ENCODE results near the gene RHPN2. TPM values are rescaled to one million over a fixed set of nuclear protein-coding genes. Genes with fewer than 3 reads are reported as not detected.

RHPN2 gene
- total and polyA plus RNA-seq, 2 of the 13 experiments (the other 11 are each of a cell fraction or from before 2014, with no cell fraction given), result 20.3 to 48.0 TPM

DNA sequence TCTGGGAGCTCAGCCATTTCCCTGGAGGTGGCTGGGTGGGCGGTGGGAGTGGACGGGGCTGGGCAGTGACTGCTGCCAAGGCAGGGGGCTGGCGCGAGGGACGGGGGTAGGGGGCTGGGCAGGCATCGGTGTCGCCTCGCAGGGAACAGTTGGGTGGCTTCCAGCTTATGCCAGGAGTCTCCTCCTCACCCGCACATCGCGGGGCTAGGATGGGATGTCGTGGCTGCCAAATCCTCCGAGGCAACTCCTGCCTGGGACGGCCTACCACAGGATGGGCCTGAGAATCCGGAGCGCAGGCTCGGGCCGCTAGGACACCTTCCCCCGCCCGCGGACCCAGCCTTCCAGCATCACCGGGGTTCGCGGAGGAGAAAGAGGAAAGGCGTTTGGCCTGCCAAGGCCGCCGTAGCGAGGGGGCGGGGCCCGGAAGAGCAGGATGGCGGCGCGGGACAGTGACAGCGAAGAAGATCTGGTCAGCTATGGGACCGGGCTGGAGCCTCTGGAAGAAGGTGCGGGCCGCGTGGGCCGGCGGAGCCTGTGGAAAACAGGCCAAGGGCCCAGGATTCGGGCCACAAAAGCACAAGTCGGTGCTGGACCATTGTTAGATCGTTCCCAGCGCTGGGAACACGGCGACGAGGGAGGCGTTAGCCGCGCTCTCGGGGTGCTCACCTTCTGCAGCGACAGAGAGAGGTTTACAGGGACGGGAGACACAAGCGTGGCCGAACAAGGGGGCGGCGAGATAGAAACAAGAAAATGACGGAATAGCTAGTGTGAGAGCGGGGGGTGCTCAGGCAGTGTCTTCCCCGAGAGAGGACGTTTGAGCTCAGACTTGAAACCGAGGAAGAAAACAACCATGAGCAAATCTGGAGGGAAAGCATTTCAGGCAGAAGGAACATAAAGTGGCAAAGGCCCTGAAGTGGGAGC lies 16.3 kb upstream of the RHPN2 start, which contains the start of gene GPATCH1 (continued):
- TF ChIP-seq, protein P1, sequence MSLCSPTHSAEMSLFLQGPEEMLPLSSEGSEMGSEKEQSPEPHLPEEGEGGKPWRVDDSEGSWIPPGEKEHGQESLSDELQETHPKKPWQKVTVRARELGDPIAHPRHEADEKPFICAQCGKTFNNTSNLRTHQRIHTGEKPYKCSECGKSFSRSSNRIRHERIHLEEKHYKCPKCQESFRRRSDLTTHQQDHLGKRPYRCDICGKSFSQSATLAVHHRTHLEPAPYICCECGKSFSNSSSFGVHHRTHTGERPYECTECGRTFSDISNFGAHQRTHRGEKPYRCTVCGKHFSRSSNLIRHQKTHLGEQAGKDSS (CRISPR knock-in tag; IDR thresholded peaks at IDR 0.05; ENCODE audit: borderline replicate concordance, low read depth), result peak; percentile 78; the same call in 1 of the 2 replicates
- TF ChIP-seq NR2F1 (CRISPR knock-in tag; IDR thresholded peaks at IDR 0.05) (no peak), ZBTB20 (CRISPR knock-in tag; IDR thresholded peaks at IDR 0.05; ENCODE audit: borderline replicate concordance, low read depth) (peak; percentile 41; the same call in 1 of the 2 replicates), MED8 (CRISPR knock-in tag; IDR thresholded peaks at IDR 0.05; ENCODE audit: insufficient replicate concordance) (peak; percentile 61), ZNF44 (CRISPR knock-in tag; IDR thresholded peaks at IDR 0.05) (0 out of 2 replicates have a peak, but pooled peaks have one; percentile 56), ZNF263 (CRISPR knock-in tag; IDR thresholded peaks at IDR 0.05) (peak; percentile 62; the same call in 1 of the 2 replicates), ZFYVE20 (CRISPR knock-in tag; IDR thresholded peaks at IDR 0.05; ENCODE audit: borderline replicate concordance, low read depth) (no peak), SAP130 (CRISPR knock-in tag; IDR thresholded peaks at IDR 0.05; ENCODE audit: low read depth) (peak; percentile 97), THRA (CRISPR knock-in tag; IDR thresholded peaks at IDR 0.05; ENCODE audit: borderline replicate concordance) (peak; percentile 67), ZNF546 (CRISPR knock-in tag; conservative IDR thresholded peaks at IDR 0.05) (0 out of 2 replicates have a peak, but pooled peaks have one; percentile 52), PCBP1 (IDR thresholded peaks at IDR 0.05; ENCODE audit: borderline replicate concordance, low read depth, low read length) (peak; percentile 90; the same call in 1 of the 2 replicates), ZNF276 (CRISPR knock-in tag; IDR thresholded peaks at IDR 0.05; ENCODE audit: low read depth) (peak; percentile 44; the same call in 1 of the 2 replicates), NAIF1 (CRISPR knock-in tag; IDR thresholded peaks at IDR 0.05; ENCODE audit: borderline replicate concordance) (peak; percentile 65; the same call in 1 of the 2 replicates), SIN3A (IDR thresholded peaks at IDR 0.05; ENCODE audit: borderline replicate concordance, low read depth, low read length) (peak; percentile 88; the same call in 1 of the 2 replicates), ZNF451 (CRISPR knock-in tag; IDR thresholded peaks at IDR 0.05) (peak; percentile 66; the same call in 1 of the 2 replicates), MEIS2 (CRISPR knock-in tag; IDR thresholded peaks at IDR 0.05) (peak; percentile 72), NFATC3 (CRISPR knock-in tag; IDR thresholded peaks at IDR 0.05) (peak; percentile 83; the same call in 1 of the 2 replicates), EHMT2 (IDR thresholded peaks at IDR 0.05; ENCODE audit: borderline replicate concordance, low read depth, low read length) (no peak), HNF4A (CRISPR knock-in tag; IDR thresholded peaks at IDR 0.05) (peak; percentile 48), TAF1 (CRISPR knock-in tag; IDR thresholded peaks at IDR 0.05) (peak; percentile 88)
- TF ChIP-seq, protein P2, sequence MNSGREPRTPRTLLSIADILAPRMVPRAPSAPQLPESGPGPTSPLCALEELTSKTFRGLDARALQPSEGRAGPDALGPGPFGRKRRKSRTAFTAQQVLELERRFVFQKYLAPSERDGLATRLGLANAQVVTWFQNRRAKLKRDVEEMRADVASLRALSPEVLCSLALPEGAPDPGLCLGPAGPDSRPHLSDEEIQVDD (CRISPR knock-in tag; IDR thresholded peaks at IDR 0.05; ENCODE audit: borderline replicate concordance), result 0 out of 2 replicates have a peak, but pooled peaks have one; percentile 39
- TF ChIP-seq, protein P3, sequence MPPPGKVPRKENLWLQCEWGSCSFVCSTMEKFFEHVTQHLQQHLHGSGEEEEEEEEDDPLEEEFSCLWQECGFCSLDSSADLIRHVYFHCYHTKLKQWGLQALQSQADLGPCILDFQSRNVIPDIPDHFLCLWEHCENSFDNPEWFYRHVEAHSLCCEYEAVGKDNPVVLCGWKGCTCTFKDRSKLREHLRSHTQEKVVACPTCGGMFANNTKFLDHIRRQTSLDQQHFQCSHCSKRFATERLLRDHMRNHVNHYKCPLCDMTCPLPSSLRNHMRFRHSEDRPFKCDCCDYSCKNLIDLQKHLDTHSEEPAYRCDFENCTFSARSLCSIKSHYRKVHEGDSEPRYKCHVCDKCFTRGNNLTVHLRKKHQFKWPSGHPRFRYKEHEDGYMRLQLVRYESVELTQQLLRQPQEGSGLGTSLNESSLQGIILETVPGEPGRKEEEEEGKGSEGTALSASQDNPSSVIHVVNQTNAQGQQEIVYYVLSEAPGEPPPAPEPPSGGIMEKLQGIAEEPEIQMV (CRISPR knock-in tag; IDR thresholded peaks at IDR 0.05; ENCODE audit: low read depth), result peak; percentile 96

All from HepG2 (cell line).